Skin of body (tissue), 2 donors: ENCODE measurements around the gene CHST8. TPM values are rescaled to one million over a fixed set of nuclear protein-coding genes. Genes with fewer than 3 reads are reported as not detected.

ENCODE experiments used
- DNase-seq: peaks from one replicate; lab custom pipeline; 2025; lab: John Stamatoyannopoulos, UW
- total RNA-seq: library from RNA; depleted of rRNA; stranded (reverse); fragments of >200 nt; gene quantifications from one replicate; pipeline ENCODE4 v1.2.3, GENCODE V29; 2014

Gene CHST8
- total RNA-seq, 1 donor from 2014 or later = 0.39 TPM

DNA sequence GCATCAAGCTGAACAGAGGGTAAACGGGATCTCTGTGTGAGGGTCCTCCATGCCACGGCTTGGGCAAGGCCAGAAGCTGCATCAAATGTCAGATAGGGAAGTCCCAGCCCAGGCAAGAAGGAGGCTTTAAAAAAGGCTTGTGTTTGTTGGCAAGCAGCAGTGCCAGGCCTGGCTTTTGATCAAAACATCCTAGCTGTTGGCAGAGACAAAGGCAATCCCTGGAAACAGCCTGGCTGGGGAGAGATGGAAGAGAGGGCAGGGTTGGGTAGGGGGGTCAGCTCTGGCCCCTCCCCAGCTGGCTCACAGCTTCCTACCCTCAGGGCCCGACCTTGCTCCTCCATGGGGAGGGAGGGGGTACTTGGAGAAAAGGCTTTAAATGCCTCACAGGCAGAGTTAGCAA lies 113.2 kb downstream of the CHST8 start:
- no peak for DNase-seq

DNA sequence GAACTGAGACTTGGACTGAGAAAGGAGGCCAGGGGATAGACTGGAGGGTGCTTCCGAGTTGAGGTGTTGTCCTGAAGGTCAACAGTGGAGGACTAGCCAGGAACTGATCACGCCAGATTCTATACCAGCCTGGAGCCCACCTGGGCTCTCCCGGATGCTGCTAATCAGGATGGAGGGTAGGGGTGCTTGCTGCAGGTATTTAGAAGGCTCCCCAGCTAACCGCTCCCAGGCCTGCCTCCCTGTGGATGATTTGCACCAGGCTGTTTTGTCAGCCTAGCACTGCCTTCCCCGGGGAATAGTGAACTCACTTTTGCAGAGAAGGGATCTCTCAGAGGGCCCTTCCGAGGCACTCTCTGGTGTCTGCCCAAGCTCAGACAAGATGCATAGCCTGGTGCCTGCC lies 114.4 kb downstream of the CHST8 start:
- no peak for DNase-seq

DNA sequence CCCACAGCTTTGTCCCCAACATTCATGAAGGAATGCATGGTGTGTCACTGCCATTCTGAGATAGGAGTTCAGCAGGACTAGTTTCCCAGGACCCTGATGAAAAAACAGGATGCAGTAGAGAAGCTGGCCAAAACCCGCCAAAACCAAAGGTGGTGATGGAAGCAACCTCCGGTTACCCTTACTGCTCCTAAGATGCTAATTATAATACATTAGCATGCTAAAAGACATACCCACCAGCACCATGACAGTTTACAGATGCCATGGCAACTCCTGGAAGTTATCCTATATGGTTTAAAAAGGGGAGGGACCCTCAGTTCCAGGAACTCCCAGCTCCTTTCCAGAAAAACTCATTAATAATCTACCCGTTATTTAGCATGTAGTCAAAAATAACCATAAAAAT lies 115.0 kb downstream of the CHST8 start:
- DNase-seq = no peak

DNA sequence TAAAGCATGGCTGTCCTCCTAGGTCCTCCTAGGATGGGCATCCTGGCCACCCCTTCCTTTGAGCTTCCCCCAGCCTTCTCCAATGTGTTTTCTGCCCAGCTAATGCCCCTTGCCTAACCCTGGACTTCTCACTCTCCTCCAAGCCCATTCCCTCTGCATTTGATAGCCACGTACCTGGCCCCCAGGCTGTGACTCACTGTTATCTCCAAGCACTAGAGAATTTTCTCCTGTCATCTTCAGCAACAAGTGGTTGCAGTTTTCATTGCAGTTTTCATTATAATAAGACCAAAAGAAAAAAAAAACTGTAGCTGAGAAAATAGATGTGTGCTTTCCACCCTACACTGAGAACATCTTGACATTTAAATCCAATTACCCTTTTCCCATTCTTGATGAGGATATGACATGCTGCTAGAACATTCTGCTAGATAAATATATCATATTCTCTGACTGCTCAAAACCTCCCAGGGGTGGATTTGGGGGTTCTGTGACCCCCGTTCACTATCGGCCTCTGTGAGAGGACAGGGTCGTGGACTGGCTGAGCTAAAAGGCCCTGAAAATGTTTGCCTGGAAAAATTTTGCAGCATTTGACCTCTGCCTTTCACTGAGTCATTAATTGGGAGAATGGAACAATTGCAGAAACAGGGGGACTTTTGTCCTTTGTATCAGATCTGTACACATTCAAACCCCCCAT lies 116.1 kb downstream of the CHST8 start:
- DNase-seq = no peak

DNA sequence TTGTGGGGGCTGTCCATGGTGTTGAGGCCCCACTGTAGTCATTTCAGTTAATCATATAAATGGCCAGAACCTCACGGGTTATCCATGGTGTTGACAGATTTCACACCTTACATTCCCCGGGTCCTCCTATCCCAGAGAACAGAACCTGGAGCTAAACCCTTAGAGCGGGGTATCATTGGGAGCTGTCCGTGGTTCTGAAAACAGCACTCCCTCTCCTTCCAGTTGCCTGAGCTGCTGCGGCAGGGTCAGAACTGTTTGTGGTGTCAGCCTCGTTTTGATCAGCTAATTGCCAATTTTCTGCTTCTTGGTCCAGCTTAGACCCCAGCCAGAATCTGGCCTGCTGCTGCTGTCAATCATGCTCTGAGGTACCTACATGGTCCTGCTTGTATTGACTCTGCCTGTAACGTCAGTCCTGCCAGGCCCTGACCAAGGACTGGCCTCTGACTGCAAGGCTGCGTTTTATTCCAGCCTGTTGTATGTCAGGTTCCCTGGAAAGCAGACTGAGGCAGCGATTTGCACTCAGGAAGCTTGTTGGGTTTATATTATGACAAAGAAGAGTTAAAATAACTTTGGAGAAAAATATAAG lies 119.2 kb downstream of the CHST8 start:
- DNase-seq = no peak

DNA sequence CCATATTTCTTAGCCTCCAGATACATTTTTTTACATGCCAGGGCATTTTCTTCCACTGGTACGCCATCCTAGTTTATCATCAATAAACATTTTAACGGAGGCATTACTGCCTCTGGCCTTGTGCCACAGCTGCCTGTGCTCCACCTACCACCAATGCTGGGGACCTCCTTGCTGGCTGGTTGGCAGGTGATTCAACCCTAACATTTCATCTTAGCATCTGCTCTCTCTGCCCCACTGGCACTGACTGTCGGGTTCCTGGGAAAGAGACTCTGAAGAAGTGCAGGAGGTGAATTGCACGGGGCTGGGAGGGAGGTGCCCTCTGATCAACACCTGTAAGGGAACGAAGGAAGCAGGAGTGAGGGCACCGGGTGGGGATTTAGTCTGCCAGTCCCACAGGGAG lies 123.5 kb downstream of the CHST8 start:
- DNase-seq = no peak

DNA sequence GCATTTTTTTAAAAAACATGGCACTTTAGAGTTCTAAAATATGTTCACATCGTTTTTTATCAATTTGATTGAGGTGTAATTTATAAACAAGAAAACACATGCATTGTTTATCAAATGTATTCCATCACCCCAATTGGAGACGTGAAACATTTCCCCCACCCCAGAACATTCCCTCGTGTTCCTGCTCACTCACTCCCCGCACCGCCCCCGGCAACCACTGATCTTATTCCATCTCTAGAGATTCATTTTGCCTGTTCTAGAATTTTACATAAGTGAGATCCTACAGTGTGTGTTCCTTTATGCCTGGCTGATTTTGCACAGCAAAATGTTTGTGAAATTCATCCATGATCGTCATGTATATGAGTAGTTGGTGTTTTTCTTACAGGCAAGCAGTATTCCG lies 124.4 kb downstream of the CHST8 start:
- no peak for DNase-seq

DNA sequence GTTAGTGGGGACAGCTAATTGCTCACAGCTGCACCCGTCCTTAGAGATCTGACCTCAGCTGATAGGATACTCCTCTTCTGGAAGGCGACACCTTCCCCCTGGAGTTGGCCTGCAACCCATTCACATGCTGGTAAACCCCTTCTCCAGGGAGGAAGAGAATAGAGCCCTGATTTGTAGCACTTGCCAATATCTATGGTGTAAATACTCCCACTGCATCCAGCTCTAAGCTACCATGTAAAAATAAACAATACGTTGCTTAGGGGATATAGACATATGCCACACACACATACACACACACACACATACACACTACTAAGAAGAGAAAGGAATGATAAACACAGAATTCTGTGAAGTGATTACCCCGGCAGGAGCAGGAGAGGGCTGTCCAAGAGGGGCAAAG lies 125.5 kb downstream of the CHST8 start:
- DNase-seq = no peak

DNA sequence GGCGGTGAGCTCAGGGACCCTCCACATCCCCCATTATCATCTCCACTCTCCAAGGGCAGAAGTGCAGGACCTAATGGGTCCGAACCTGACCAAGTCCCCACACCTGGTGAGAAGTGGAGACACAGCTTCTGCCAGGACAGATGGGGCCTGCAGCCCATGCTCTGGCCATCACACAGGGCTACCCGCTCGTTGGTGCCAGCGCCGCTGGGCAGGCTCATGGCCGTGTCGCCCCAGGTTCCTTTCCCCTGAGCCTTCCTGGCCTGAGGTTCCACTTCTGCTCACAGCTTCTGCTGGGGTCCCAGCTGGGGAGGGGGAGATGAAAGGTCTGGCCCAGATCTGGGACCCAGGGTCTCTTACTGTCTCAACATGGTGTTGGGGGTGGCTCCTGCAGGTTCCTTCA lies 126.5 kb downstream of the CHST8 start:
- DNase-seq = no peak

DNA sequence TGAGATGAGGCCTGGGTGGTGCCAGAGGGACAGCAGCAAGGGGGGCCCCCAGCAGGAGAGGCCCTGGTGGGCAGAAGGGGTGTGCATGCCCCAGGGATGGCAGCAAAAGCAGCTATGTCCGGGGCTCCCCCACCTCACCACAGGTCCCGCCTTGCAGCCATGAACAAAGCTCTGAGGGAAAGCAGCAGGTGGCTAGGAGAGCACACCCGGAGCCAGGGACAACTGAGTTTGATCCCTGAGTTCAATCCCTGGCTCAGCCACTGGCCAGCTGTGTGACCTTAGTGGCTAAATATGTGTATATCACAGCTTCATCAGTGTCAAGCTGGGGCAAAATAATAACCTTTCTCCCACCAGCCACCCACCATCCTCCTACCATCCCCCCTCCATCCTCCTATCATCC lies 127.3 kb downstream of the CHST8 start:
- no peak for DNase-seq

DNA sequence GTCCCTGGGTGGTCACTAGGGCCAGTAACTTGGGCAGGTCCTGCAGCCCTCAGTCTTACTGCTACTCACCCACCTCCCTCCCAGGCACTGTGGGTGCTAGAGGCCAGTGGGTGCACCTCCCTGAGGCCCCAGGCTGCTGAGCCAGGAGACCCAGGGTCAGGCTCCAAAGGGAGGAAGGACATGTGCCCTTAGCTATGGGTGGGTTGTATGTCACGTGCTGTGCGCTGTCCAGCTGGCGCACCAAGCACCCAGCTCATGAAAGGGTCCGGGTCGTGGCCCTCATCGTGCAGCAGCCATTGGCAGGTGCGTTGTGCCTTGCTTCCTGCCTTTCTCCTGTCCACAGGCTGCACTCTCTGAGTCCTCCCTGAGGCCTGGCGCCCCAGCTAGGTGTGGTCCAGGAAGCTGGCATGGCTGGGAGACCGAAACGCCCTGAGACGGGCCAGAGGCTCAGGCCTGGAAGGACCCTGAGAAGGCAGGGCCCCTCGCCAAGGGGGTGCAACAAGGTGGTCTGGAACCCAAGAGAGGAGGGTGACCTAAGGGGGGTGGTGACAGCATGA lies 127.9 kb downstream of the CHST8 start:
- no peak for DNase-seq

DNA sequence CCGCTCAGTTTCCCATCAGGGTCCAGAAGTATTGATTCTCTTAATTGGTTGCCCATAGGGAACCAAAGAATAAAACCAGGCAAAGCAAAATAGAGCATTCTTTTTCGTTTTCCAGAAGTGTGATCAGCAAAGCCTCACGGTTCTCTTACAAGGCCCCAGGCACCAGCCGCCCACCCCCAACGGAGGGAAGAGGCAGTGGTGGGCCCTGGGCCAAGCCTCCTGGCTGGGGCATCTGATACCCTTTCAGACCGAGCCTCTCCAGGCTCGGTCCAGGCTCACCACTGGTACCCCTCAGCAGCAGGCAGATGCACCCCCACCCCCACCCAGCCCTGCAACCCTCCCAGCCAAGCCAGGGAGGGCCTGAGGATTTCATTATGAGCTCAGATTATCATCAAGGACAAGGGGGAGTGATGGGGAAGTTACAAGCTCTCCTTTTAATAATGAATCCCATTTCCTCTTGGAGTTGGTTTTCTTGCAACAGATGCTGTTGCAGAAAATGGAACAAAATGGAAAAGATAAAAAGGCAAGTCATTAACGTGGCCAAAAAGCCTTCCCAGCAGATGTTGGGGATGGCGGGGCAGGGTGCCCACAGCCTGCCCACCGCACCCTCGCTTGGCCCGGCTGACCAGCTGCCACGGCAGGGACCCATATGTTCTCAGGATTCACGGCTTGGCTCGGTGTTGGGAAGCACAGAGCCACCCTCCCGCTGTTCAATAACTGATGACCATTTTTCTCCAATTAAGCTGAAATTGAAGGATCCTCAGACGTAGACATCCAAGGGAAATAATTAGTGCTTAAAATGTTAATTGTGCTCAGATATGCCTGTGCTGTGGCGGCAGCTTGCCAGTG lies 129.1 kb downstream of the CHST8 start:
- no peak for DNase-seq

DNA sequence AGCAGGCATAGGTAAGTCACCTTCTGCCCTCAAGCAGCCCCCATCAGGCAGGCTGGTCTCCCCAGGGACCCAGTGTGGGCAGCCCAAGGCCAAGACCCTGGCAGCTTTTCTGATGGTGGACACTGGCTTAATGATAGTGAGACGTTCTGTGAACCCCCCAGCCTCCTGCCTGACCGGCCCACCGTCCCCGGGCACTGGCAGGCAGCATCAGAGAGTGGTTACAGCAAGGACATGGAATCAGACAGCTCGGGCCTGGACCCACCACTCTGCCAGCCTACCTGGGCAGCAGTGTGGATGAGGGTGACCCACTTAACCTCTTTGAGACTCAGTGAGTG lies 129.7 kb downstream of the CHST8 start:
- no peak for DNase-seq

DNA sequence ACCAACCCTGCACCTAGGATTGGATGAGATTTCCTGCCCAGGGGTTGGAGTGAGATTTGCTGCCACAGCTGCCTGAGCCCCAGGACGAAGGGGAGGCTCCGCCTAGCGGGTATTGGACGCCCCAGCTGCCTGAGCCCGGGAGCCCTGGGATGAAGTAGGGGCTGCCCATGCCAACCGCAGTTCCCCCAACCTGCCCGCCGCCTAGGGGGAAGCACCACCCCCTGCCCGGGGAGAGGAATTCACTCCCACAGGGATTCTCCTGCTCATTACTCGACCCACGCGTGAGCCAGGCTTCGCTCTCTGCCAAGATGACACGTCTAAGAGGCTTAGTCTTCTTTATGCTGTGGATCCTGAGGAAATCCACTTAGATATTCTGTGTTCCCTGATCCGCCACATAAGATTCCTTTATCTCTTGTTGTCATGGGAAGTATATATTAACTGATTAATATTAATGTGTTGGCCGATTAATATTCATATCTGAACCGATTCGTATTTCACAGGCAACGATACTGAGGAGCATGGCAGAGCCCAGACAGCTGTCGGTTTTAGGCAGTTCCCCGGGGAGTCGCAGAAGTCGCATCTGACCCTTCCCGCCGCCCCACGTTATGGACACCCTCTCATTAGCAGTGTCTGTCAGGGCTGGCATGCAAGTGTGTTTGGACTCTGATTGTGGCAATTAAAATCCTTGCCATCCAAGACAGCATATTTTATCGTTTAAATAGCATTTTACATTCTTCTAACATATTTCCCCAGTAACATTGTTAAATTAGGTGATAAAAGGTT lies 130.5 kb downstream of the CHST8 start:
- no peak for DNase-seq

DNA sequence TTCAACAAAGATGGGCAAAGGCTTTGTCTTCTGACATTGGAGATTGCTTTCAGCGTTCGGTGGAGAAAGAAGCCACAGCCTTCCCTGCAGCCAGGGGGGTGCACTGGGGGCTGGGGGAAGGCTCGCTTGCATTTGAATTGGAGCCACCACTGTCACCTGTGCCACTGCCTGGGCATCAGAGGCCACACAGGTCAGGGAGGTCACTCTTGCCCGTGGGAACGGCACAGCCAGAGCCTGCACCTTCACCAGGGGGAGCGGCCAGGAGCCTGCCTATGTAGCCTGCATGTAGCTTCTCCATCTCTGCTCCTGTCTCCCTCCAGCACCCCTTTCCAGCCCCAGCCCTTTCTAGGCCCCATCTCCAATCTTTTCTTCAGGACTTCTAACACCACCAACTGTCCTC lies 131.2 kb downstream of the CHST8 start:
- DNase-seq = no peak

DNA sequence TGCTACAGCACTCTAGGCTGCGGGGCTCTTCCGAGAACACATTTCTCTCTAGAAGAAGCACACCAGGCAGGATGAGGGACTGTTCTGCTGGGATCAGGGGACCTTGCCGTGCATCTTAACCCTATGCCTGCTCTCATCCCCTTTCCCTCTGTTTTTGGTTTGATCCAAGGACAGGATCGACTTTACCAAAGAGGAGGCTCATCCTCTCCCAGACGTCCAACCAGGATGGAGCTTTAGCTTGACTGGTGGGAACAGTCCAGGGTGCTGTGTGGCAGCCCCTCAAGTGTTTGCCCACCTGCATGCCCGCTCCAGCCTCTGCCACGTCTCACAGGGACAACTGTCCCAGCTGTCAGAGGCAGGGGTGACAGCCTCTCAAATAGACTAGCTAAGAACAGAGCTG lies 132.6 kb downstream of the CHST8 start:
- no peak for DNase-seq

DNA sequence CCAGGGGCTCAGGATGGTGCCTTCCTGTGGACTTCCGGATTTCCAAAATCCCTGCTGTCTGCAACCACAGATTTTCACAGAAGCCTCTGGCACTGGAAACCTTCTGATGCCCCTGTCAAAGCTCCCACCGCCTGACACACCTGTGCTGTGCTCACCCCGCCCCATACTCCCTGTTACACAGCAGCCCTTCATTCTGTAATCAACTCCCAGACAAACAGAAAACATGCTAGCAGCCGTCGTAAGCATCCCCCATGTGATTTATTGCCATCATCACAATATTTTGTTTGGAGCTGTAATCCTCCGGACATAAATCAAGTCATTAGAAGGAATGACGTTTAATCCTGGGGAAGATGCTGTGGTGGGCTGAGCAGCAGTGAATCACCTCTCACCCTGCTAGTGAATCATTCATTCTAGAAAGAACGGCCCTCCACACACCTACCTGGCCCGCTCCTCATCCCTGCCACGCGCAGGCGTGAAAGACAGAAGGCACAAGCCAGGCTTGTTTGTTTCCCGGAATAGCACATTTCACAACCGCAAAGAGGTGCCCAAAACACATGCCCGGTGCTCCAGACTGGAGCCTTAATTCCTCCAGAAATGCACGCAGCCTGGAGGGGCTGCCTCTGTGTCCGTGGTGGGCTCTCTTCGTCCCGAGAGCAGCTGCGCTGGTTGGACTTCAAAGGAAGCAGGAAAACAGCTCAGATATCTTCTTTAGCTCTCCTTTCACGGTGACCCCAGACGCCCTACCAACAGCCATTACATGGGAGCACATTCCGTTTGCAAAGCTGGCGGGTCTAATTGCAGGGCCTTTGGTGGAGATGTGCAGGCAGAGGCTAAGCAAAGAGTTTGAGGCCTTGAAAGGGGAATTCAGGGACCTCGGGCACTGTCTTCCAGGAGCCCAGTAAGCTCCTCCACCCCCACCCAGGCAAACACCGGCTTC lies 133.6 kb downstream of the CHST8 start:
- DNase-seq = no peak

DNA sequence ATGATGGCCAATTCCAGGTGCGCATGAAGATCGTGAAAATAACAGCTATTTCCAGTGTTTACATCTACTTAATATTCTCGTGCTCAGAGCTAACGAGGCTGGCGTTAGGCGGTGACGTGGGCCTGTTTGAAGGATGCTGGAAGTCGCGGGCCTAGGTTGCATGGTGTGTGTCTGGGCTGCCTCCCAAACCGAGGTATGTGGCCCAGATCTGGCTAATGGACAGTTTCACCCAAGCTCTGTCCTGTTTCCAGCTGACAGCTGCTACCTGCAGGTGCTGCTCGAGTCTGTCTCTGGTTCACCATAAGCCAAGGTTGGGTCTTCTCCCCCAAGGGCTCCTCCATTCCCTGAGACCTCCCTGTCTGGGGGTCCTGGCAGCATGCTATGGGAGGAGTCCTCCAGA lies 134.4 kb downstream of the CHST8 start:
- DNase-seq = no peak

DNA sequence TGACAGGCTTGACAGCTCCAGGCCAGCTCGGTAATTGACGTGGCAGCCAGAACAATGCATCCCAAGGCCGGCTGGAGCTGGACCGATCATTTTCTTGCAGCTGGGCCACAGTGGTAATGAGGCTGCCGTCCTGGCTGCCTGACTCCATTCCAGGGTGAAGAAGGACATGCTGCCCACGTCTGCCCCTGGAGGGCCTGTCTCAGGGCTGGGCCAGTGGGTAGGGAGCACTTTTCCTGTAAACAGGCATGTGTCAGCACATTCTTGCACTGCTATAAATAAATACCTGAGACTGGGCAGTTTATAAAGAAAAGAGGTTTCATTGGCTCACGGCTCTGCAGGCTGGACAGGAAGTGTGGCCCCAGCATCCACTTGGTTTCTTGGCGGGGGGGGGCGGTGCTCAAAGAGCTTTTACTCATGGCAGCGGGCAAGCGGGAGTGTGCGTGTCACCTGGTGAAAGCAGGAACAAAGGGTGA lies 136.8 kb downstream of the CHST8 start:
- DNase-seq = no peak

DNA sequence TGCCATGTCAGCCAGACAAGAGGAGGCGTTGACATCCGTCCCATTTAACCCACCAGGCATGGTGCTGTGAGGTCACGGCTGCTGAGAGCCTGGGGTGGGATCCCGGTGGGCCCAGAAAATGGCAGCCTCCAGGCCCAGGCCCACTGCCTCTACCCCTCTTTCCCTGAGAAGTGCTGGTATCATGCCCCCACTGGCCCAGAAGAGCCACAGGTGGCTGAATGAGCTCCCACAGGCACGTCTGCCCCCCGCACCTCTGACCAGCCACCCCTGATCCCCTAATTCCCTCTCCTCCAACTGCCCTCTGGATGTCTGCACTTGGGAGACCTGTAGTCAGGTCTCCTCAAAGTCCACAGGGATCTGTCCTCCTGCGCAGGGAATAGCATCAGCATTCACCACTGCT lies 137.6 kb downstream of the CHST8 start:
- DNase-seq = no peak
